Measurements from ENCODE around the gene EXOC4.

EXOC4 gene

GRCh38 chr7:133801341-133801740 lies 548.5 kb downstream of the EXOC4 start:
- DNase-seq (ENCODE audit: low spot score) (no peak), ATAC-seq (ENCODE audit: low read depth) (no peak)
- H3K9me3 ChIP-seq (ENCODE audit: severe bottlenecking) = no peaks in the 10 kb centered on the region
- no peaks in the 10 kb centered on the region for H3K27me3 ChIP-seq (ENCODE audit: insufficient read depth, poor library complexity, severe bottlenecking)
- no peaks in the 10 kb centered on the region for H3K4me1 ChIP-seq (ENCODE audit: insufficient read depth, poor library complexity, severe bottlenecking)
- TF ChIP-seq, protein P1, sequence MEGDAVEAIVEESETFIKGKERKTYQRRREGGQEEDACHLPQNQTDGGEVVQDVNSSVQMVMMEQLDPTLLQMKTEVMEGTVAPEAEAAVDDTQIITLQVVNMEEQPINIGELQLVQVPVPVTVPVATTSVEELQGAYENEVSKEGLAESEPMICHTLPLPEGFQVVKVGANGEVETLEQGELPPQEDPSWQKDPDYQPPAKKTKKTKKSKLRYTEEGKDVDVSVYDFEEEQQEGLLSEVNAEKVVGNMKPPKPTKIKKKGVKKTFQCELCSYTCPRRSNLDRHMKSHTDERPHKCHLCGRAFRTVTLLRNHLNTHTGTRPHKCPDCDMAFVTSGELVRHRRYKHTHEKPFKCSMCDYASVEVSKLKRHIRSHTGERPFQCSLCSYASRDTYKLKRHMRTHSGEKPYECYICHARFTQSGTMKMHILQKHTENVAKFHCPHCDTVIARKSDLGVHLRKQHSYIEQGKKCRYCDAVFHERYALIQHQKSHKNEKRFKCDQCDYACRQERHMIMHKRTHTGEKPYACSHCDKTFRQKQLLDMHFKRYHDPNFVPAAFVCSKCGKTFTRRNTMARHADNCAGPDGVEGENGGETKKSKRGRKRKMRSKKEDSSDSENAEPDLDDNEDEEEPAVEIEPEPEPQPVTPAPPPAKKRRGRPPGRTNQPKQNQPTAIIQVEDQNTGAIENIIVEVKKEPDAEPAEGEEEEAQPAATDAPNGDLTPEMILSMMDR (IDR thresholded peaks at IDR 0.05; ENCODE audit: poor library complexity, severe bottlenecking) = no peak
- H3K27ac ChIP-seq (ENCODE audit: poor library complexity, severe bottlenecking) = no peak overlapping the region
- no peak overlapping the region for H3K4me3 ChIP-seq (ENCODE audit: severe bottlenecking)
- H3K36me3 ChIP-seq (ENCODE audit: low read depth) = no peaks in the 10 kb centered on the region

- TF ChIP-seq, protein P1 (IDR thresholded peaks at IDR 0.05; ENCODE audit: poor library complexity, severe bottlenecking) = no peak
- no peak overlapping the region for H3K27ac ChIP-seq (ENCODE audit: poor library complexity, severe bottlenecking)
- no peaks in the 10 kb centered on the region for H3K27me3 ChIP-seq (ENCODE audit: insufficient read depth, poor library complexity, severe bottlenecking)
- ATAC-seq (ENCODE audit: low read depth) (no peak), DNase-seq (ENCODE audit: low spot score) (no peak)
- H3K9me3 ChIP-seq (ENCODE audit: severe bottlenecking) = no peaks in the 10 kb centered on the region
- H3K36me3 ChIP-seq (ENCODE audit: low read depth) = no peaks in the 10 kb centered on the region
- H3K4me3 ChIP-seq (ENCODE audit: severe bottlenecking) = no peak overlapping the region
- no peaks in the 10 kb centered on the region for H3K4me1 ChIP-seq (ENCODE audit: insufficient read depth, poor library complexity, severe bottlenecking)
Measured at GRCh38 chr7:133804127-133804526, 551.2 kb downstream of the EXOC4 start.

GRCh38 chr7:133805426-133805825 lies 552.5 kb downstream of the EXOC4 start:
- DNase-seq (ENCODE audit: low spot score) (no peak), ATAC-seq (ENCODE audit: low read depth) (no peak)
- no peak overlapping the region for H3K27ac ChIP-seq (ENCODE audit: poor library complexity, severe bottlenecking)
- no peak overlapping the region for H3K4me3 ChIP-seq (ENCODE audit: severe bottlenecking)
- H3K9me3 ChIP-seq (ENCODE audit: severe bottlenecking) = no peaks in the 10 kb centered on the region
- no peaks in the 10 kb centered on the region for H3K36me3 ChIP-seq (ENCODE audit: low read depth)
- TF ChIP-seq, protein P1 (IDR thresholded peaks at IDR 0.05; ENCODE audit: poor library complexity, severe bottlenecking) = no peak
- H3K4me1 ChIP-seq (ENCODE audit: insufficient read depth, poor library complexity, severe bottlenecking) = no peaks in the 10 kb centered on the region
- no peaks in the 10 kb centered on the region for H3K27me3 ChIP-seq (ENCODE audit: insufficient read depth, poor library complexity, severe bottlenecking)

- DNase-seq (ENCODE audit: low spot score) = no peak
- Histone ChIP-seq H3K4me1 (ENCODE audit: insufficient read depth, poor library complexity, severe bottlenecking) (no peaks in the 10 kb centered on the region), H3K9me3 (ENCODE audit: severe bottlenecking) (no peaks in the 10 kb centered on the region), H3K27me3 (ENCODE audit: insufficient read depth, poor library complexity, severe bottlenecking) (no peaks in the 10 kb centered on the region), H3K36me3 (ENCODE audit: low read depth) (no peaks in the 10 kb centered on the region), H3K4me3 (ENCODE audit: severe bottlenecking) (no peak overlapping the region), H3K27ac (ENCODE audit: poor library complexity, severe bottlenecking) (no peak overlapping the region)
- TF ChIP-seq, protein P1 (IDR thresholded peaks at IDR 0.05; ENCODE audit: poor library complexity, severe bottlenecking) = no peak
- no peak for ATAC-seq (ENCODE audit: low read depth)
Measured at GRCh38 chr7:133807624-133808492, 555.0 kb downstream of the EXOC4 start.

DNA sequence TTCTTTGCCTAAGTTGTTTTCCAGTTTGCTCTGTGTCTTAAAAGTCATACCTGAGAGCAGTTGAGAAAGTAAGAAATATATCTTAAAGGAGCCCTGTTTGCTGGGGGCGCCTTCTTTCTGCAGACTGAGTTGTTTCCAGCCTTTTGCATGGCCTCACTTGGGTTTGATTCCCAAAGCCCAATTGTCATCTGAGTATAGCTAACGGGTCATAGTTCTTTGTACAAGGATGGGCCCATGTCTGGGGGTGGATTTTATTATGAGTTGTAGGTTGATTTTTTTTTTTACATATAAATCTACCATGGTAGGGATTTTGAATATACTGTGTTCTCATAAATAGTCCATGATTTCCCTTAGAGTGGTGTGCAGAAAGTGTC lies 555.6 kb downstream of the EXOC4 start:
- Histone ChIP-seq H3K4me1 (ENCODE audit: insufficient read depth, poor library complexity, severe bottlenecking) (no peaks in the 10 kb centered on the region), H3K27ac (ENCODE audit: poor library complexity, severe bottlenecking) (no peak overlapping the region), H3K9me3 (ENCODE audit: severe bottlenecking) (no peaks in the 10 kb centered on the region), H3K27me3 (ENCODE audit: insufficient read depth, poor library complexity, severe bottlenecking) (no peaks in the 10 kb centered on the region), H3K36me3 (ENCODE audit: low read depth) (no peaks in the 10 kb centered on the region), H3K4me3 (ENCODE audit: severe bottlenecking) (no peak overlapping the region)
- ATAC-seq (ENCODE audit: low read depth) = no peak
- TF ChIP-seq, protein P1 (IDR thresholded peaks at IDR 0.05; ENCODE audit: poor library complexity, severe bottlenecking) = no peak
- DNase-seq (ENCODE audit: low spot score) = no peak

All from RWPE2 (cell line).